Activated T-cell treated with anti-CD3 and anti-CD28 coated beads for 1 hour (primary cell): ENCODE data around the gene ST8SIA4.

Experiments used
- DNase-seq: peaks from one replicate; pipeline ENCODE4 v3.0.0-alpha.2; 2020; ENCODE audit warnings: low read depth

Gene ST8SIA4

DNA sequence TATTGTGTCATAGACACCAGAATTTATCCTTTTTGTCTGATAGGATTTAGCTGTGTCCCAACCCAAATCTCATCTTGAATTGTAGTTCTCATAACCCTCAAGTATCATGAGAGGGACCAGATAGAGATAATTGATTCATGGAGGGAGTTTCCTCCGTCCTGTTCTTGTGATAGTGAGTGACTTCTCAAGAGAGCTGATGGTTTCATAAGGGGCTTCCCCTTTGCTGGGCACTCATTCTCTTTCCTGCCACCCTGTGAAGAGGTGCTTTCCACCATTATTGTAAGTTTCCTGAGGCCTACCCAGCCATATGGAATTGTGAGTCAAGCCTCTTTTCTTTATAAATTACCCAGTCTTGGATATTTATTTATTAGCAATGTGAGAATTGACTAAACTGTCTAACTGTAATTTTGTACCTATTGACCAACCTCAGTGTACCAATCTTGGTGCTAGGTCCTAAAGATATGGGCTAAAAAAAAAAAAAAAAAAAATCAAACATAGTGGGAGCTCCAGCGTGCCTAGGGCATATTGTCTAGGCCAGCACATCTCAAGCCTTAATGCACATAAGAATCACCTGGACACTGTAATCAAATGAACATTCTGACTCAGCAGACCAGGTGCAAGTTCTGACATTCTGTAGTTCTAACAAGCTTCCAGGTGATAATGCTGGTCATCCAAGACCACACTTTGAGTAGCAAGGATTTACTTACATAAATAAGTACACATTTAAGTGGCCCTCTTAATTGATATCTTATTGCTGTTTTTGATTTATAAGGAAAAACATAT lies 30.5 kb downstream of the ST8SIA4 start:
- DNase-seq, result no peak

DNA sequence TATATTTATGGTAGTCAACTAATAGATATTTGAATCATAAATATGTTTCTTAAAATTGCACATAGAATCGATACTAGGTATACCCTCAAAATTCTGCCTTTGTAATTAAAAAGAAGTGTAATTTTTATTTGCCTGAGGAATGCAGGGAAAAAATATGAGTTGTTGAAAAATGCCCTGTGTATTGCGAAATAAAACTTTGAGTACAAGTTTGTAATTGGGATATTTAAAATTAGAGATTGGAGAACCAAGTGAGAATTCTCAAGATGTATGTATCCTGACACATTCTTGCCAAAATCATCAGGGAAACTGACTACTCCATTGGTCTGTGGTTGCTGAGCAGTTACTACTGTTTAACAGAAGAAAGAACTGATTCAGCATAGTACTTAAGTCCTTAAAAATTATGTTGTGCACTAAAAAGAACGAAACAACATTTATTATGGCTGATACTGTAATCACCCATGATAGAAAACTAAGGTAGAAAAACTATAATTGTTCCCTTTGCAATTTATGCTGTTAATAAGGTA lies 36.0 kb downstream of the ST8SIA4 start:
- no peak for DNase-seq

DNA sequence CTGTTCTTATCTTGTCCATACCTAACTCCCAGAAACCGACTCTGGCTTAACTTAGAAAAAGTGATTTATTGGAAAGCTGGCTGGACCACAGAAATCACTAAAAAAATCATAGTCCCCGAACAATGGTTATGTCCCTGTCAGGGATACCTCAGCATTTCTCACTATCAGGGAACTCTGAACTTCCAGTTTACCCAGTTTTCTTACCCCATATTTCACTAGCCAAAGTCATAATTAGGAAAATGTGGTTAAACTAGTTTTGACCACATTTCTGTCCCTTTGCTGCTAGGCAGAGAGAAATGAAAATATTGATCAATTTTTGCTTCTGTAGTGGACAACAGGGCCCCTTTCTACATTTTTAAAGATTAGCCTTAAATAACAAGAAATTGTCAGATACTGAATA lies 38.2 kb downstream of the ST8SIA4 start:
- no peak for DNase-seq

DNA sequence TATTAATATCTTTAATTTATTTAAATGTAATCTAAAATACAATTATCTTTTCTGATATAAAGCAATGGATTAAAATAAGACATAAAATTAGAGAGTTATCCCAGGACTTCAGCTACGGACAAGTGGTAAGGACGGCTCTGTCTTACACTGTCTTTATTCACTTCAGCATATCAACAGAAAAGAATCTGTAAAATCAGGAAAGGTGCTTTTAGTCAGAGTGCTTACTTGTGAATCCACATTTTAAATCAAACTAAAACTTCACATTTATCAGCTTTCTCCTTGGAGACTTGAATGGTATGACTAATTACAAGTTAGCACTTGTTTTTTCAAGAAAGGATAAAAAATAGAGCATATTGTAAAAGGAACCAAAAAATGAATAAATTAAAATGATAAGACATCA lies 39.3 kb downstream of the ST8SIA4 start:
- DNase-seq, result no peak

DNA sequence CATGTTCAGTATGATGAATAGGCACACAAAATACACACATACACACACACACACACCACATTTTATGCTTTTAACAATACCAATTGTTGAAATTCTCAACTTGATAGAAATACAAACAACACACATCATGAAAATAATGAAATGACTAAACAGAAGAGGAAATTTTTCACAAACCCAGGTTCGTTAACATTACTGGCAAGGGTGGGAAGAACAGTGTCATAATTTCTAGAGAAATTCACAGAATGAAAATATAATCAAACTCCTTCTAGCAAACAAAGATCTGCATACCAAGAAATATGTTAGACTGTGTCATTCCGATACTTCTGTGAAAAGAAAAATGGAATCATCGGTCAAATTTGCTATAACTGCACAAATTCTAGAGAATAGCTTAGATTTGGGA lies 41.9 kb downstream of the ST8SIA4 start:
- DNase-seq, result no peak

DNA sequence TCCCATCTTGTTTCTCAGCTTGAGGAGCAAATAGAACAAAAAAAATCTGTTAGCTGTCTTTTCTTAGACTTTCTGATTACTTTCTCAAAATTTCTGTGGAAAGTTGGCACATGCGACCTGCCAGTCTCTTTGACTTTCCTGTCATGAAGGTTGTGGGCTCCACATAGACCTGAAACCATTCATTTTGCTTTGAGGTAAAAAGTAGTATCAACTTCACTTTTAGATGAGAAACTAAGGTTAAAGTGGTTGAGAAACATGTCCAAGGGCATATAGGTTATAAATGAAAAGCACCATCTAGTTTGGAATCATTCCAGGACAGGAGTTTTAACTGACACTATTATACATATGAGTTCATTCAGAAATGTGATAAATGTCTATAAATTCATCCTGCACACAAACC lies 42.7 kb downstream of the ST8SIA4 start:
- no peak for DNase-seq

DNA sequence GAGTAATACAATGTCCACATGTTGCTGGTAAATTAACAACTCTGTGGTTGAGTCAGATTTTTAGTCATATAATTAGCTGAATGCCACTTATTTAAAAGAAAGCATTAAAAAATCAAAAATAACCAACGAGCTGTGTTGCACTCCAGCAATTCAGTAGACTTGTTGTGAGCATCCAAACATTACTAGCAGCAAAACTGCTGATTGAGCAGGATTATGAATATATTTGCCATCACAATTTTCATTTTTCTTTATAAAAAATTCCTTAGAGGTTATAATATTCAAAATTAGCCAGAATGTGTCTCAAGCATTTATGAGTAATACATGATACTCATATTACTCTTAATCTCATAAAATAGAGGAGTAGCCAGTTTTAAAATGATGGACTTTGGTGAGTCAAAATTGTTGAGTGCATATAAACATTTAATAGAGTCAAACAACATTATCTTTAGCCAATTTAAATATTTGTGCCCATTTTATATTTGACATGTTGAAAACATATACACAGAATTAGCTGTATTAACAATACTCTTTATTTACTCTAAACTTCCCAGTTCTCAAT lies 44.0 kb downstream of the ST8SIA4 start:
- no peak for DNase-seq

DNA sequence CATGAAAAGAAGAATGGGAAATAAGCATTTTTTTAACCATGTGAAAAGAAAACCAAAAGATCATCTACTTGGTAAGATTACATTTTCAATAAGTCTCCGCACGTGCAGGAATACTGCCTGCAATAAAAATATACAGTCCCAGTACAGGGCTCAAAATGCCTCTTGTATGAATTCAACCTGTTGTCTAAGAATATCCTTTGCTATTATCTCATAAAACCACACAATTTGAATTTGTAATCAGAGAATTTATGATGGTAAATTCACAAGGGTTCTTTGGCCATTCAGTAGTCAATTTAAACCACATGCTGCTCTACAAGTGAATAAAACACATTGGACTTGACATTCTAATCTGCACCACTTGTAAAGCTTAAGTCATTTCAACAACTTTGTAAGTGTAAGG lies 46.6 kb downstream of the ST8SIA4 start:
- DNase-seq, result no peak

DNA sequence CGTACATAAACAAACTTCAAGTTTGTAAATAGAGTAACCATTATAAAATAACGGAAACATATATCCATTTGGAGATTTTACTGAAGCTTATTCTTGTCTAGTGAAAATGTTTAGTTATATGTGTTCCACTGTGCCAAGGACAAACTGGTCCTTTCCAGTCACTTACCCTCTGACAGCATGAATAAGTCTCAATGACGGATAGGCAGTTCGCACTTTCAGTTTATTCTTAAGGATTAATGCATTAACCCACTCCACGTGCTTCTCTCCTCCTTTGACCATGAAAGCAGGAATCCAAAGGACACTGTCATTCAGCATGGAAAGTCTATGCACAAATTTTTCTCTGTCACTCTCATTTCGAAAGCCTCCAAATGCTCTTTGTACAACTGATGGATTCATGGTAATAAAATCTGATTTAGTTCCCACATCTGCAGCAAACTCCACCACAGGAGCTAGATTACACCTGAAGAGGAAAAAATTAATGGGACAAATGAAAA lies 47.1 kb downstream of the ST8SIA4 start:
- no peak for DNase-seq

DNA sequence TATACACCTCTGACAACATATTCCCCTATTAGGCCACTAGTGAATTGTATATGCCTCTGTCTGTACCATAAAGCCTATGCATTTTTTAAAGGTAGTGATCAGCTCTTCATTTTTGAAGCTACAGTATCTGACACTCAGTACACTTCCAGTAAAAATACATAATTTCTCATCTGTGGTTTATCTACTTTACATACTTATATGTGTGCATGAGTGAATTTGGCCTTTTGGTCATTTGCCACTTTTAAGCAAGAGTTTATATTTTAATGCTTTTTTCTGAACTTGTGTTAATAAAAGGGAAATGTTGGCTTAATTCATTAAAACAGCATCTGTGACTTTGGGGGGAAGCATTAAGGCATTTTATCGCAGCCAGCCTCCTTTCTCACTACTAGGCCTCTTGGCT lies 47.8 kb downstream of the ST8SIA4 start:
- no peak for DNase-seq

DNA sequence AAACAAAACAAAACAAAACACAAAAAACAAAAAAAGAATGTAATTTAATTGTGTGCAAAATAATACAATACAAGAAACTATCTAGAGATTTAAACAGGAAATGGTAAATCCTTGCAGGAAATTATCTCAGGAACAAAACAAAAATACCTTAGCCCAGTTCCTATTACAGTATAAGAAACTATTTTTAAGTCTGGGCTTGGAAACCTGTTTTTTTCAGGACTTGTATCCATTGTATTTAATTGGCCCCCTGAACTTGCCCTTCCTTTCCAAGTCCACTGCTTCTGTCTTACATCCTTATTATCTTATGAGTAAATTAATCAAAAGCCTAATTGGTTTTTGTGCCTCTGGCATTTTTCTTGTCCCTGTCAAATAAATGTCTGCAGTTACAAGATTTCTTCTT lies 48.5 kb downstream of the ST8SIA4 start:
- DNase-seq, result no peak

DNA sequence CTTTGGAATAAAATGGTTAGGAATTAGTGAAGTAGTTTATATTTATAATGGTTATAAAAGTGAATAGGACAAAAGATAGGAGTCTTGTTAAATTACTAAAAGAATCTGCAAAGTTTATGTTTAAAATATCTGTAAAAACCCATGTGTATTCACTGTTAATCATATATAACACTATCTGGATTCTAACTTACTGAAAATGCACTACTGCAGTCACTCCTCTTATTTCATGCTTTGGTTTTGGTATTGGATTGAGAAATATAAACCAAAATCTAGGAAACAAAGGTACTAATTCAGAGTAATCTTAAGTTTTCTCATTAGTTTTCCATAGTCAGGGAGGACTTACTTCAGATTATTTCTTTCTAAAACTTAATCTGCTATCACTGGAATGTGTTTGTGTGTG lies 49.5 kb downstream of the ST8SIA4 start:
- DNase-seq, result no peak

DNA sequence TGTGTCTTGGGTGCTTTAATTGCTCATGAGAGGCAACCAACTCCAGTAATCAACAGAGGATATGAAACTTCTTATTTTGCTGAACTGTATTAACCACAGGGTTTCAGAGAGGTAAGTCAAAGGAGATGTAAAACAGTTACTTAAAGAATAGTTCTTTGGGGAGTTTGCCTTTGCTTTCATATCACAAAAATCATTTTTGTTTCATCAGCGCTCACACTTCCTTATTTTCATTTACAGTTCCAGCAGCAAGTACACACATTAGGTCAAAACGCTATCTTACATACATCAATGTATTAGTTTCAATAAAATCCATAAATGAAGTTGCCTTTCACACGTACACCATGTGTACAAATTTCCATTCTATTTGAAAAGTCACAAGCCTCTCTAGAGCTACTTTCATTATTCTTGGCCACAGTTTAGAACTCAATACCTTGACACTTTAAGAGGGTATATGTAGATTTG lies 50.1 kb downstream of the ST8SIA4 start:
- DNase-seq, result no peak

DNA sequence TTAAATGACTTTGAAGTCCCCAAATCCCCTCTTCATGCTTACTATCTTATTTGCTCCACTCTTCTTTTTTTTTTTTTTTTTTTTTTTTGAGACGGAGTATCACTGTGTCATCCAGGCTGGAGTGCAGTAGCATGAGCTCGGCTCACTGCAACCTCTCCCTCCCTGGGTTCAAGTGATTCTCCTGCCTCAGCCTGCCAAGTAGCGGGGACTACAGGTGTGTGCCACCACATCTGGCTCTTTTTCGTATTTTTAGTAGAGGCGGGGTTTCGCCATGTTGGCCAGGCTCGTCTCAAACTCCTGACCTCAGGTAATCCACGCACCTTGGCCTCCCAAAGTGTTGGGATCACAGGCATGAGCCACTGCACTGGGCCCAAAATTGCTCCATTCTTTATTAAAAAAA lies 51.0 kb downstream of the ST8SIA4 start:
- DNase-seq, result no peak

DNA sequence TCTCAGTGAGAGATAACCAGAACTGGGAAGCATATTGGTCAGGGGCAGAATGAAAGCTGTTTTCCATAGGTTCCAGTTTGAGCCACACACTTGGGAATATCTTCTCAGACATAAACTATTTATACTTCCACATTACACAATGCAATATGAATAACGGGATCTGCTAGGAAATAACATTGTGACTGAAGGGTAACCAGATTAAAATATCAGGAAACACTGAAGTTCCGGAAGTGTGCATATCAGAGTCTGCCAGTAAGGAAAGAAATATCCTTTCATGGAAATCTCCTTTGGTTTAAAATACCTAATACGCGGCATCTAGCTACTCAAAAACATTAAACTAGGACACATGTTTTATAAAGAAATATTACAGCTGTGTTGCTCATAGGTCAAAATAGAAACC lies 56.3 kb downstream of the ST8SIA4 start:
- DNase-seq, result no peak

DNA sequence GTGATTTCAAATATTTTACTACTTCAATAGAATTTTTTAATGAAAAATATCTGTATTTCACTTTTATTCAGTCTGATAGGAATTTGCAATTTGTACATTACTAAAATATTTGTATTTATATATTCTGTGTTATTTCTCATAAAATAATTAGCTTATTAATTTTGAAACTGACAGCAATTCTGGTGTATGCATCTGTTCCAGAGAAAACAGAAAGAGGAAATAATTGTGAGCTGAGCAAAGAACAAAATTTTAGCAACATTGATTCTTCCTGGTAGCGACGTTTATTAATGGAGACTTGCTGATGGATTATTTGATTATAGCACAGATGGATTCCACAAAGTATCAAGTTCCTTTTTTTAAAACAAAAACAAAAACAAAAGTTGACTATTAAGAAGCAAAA lies 61.0 kb downstream of the ST8SIA4 start:
- DNase-seq, result no peak

DNA sequence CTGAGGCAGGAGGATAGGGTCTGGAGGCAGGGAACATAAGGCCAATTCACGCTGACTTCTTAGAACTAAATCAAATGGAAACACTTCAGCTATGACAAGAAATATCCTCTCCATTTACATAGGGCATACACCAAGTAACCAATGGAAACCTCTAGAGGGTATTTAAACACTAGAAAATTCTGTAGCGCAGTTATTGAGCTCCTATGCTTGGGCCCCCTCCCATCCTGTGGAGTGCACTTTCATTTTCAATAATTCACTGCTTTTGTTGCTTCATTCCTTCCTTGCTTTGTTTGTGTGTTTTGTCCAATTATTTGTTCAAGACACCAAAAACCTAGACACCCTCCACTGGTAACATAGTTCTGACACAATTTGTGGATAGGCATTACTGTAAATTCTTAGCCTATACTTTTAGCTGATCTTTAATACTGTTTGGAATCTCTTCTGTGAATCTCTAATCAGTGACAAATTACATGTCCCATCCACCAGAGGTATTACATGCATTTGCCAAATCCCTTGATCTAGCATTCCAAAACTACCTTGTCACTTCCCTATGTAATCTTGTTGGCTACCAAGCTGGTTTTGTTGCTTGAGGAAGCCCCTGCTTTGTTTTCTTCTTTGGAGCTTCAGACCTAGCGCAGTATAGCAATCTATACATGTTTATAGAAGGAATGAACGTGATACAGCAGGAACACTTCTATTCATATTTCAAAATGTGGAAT lies 61.6 kb downstream of the ST8SIA4 start:
- DNase-seq, result no peak

DNA sequence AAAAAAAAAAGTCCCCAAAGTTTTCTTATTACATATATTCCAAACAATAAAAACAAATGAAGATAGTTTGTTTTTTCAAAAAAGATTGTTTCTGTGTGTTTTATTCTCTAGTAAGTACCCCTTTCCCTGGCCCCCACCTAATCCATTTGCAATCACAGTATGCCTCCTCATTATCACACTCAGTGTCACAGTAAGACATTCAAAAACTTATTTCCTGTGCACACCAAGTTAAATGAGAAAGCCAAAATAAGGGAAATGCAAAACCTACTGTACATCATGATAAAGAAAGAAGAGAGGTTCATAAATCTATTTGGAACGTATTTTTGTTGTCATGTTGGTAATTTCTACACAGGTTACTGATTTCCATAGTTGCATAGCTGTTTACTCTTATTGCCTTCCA lies 62.3 kb downstream of the ST8SIA4 start:
- no peak for DNase-seq

DNA sequence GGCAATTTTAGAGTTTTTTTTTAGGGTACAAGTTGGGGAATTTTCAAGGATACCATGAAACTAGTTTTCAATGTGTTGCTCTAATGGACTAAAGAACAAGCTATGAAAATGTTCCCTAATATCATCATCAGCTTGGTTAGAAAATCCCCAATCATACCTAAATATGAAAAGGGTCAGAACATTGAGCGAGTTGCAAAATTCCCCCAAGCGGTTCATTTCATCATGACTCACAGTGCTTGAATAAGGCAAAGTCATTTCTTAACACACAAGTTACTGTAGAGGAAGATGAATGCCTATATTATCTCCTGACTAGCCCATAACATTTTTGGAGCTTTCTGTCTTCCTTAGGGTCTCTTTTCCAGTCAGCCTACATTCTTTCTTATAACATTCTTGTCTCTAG lies 62.7 kb downstream of the ST8SIA4 start:
- DNase-seq, result no peak

DNA sequence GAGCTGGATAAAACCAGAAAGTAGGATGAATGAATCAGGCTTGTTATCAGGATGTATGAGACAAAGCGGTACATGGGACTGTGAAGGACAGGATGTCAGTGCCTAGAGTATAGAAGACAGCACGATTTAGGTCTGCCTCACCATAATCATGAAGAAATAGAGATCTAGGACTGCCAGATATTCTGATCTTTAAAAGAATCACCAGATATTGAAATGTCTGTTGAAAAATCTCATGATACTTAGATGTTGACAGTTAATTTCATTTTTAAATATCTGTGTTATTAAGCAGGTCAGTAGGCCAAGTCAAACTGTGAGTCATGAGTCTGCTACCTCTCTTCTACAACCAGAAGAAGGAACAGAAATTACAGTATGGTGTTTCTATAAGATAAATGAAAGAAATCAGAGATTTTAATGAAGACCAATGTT lies 65.0 kb downstream of the ST8SIA4 start:
- no peak for DNase-seq

DNA sequence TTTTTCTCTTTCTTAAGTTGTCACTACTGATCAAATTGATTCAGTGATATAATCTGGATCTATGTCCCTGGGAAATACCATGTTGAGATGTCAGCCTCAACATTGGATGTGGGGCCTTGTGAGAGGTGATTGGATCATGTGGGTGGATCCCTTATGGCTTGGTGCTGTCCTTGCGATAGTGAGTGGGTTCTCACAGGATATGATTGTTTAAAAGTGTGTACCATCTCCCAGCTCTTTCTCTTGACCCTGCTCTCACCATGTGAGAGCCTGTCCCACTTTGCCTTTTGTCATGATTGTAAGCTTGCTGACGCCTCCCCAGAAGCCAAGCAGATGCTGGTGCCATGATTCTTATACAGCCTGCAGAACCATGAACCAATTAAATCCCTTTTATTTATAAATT lies 68.6 kb downstream of the ST8SIA4 start:
- DNase-seq, result no peak

DNA sequence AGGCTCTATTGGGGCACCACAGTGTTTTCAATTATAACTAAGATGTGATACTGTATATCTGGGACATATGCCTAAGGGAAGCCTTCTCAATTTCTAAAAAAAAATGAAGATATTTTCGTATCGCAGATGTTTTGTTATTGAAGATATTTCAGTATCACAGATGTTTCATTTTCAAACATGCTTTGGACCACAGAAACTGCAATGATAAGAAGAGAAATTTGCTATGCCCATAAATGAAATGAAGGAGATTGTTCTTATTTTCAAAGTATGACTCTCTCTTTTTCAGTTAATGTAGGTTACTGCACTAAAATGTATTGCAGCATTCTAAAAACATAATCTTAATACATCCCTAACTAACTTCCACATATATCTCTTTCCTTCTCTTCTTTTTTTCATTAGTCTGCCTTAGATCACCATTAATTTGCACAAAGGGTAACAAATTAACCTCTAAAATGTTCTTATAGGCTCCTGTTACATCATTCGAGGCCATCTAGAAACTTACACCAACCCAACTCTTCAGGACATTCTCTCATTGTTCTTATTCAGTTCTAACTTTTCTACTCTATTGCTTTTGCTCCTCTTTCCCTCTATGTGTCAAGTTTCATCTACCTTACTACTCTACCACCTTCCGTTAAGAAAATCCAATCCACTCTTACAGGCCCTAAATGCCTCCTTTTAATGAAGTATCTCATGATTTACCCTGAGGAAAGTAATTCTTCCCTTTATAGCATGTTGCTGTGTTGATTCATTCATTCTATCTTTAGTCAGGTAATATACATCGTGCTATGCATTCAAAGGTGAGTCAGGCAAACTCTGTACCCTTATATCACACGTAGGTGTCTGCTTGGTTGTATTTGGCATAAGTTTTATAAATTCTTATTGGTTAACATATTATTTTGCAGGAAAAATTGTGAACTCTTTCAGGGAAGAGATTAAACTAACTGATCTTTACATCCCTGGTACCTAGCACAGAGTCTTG lies 70.5 kb downstream of the ST8SIA4 start:
- DNase-seq, result no peak
